Mucosa of stomach (tissue), 1 donor: ENCODE data around the gene TRPM3.

ENCODE experiments used
- H3K27me3 ChIP-seq: one replicate; pipeline ENCODE4 v1.7.0; 2013; ENCODE audit warnings: mild to moderate bottlenecking, low read length; ENCODE audit not compliant: control insufficient read depth, insufficient read depth
- H3K36me3 ChIP-seq: one replicate; pipeline ENCODE4 v1.7.0; 2013; ENCODE audit warnings: low read length; ENCODE audit not compliant: control insufficient read depth, insufficient read depth
- H3K4me1 ChIP-seq: one replicate; pipeline ENCODE4 v1.7.0; 2013; ENCODE audit warnings: mild to moderate bottlenecking, low read length; ENCODE audit not compliant: control insufficient read depth, insufficient read depth
- H3K4me3 ChIP-seq: one replicate; pipeline ENCODE4 v1.7.0; 2013; ENCODE audit warnings: low read length
- H3K9ac ChIP-seq: one replicate; pipeline ENCODE4 v1.7.0; 2013; ENCODE audit warnings: mild to moderate bottlenecking, low read length, moderate library complexity
- H3K9me3 ChIP-seq: one replicate; pipeline ENCODE4 v1.7.0; 2013; ENCODE audit warnings: mild to moderate bottlenecking, low read length, moderate library complexity; ENCODE audit not compliant: control insufficient read depth
- donor health status: Pancreatic carcinoma.

The TRPM3 gene

DNA sequence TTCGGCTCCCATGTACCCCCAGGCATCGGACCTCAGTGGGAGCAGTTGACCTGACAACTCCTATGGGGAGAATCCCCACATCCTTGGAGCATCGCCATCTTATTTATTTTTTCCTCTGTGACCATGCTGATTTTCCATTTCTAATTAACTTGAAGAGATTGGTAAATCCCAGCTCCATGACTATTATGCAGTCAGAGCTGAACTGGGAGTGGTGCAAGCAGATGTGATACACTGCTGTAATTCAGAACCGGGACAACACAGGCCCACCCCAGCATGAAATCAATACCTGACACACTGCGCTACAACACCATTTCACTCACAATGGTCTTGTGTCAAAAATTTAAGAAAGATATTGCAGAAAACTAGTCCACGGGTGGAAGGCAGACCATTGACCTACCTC lies 1.0 kb upstream of the TRPM3 start:
- H3K4me1 ChIP-seq = no peaks in the 10 kb centered on the region
- H3K27me3 ChIP-seq = peaks cover 15% of the 10 kb centered on the region
- H3K36me3 ChIP-seq = no peaks in the 10 kb centered on the region
- H3K9me3 ChIP-seq = no peaks in the 10 kb centered on the region
- no peak overlapping the region for H3K4me3 ChIP-seq
- no peak overlapping the region for H3K9ac ChIP-seq

DNA sequence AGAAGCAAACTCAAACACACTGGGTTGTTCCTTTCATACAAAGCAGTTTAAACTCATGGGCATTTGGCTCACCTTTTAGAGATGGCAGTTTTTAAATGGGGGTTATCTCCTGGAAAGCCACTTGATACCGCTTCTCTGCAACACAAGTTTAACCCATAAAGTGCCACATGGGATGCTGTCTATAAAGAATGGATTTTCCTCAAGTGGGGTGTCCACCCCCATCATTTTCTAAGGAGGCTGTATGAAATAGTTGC lies 528 bp upstream of the TRPM3 start:
- H3K9ac ChIP-seq = no peak overlapping the region
- H3K4me1 ChIP-seq = no peaks in the 10 kb centered on the region
- no peak overlapping the region for H3K4me3 ChIP-seq
- H3K27me3 ChIP-seq = peaks cover 15% of the 10 kb centered on the region
- no peaks in the 10 kb centered on the region for H3K36me3 ChIP-seq
- H3K9me3 ChIP-seq = no peaks in the 10 kb centered on the region

GRCh38 chr9:71120501-71121247 lies 747 bp downstream of the TRPM3 start:
- Histone ChIP-seq H3K4me1 (no peaks in the 10 kb centered on the region), H3K36me3 (no peaks in the 10 kb centered on the region), H3K9ac (no peak overlapping the region), H3K4me3 (no peak overlapping the region), H3K27me3 (peaks cover 15% of the 10 kb centered on the region), H3K9me3 (no peaks in the 10 kb centered on the region)

GRCh38 chr9:71119746-71120145 lies 1.7 kb downstream of the TRPM3 start:
- Histone ChIP-seq H3K36me3 (no peaks in the 10 kb centered on the region), H3K9me3 (no peaks in the 10 kb centered on the region), H3K4me3 (no peak overlapping the region), H3K27me3 (peaks cover 15% of the 10 kb centered on the region), H3K4me1 (no peaks in the 10 kb centered on the region), H3K9ac (no peak overlapping the region)

GRCh38 chr9:71118324-71118723 lies 3.1 kb downstream of the TRPM3 start:
- Histone ChIP-seq H3K4me3 (no peak overlapping the region), H3K9ac (no peak overlapping the region), H3K4me1 (no peaks in the 10 kb centered on the region), H3K36me3 (no peaks in the 10 kb centered on the region), H3K9me3 (no peaks in the 10 kb centered on the region), H3K27me3 (peaks cover 15% of the 10 kb centered on the region)

- no peak overlapping the region for H3K4me3 ChIP-seq
- H3K9ac ChIP-seq = no peak overlapping the region
- no peaks in the 10 kb centered on the region for H3K27me3 ChIP-seq
- no peaks in the 10 kb centered on the region for H3K4me1 ChIP-seq
- no peaks in the 10 kb centered on the region for H3K36me3 ChIP-seq
- H3K9me3 ChIP-seq = no peaks in the 10 kb centered on the region
Observed at GRCh38 chr9:71115448-71115975, 5.9 kb downstream of the TRPM3 start.

DNA sequence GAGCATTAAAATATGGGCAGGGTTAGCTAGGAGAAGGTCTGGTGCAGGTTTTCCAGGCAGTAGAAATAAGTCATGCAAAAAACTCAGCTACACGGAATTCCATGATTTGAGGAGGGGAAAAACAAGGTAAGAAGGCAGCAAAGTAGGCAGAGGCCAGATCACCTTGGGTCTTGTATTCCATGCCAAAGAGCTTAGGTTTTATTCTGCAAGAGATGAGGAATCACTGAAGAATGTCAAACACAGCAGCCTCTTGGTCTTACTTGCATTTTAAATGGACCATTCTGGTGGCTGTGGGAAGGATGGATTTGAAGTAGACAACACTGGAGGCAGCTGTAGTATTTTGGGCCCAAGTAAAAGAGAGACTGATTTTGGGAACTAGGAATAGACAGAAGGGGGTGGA lies 8.6 kb downstream of the TRPM3 start:
- no peak overlapping the region for H3K9ac ChIP-seq
- no peaks in the 10 kb centered on the region for H3K27me3 ChIP-seq
- H3K36me3 ChIP-seq = no peaks in the 10 kb centered on the region
- H3K4me1 ChIP-seq = no peaks in the 10 kb centered on the region
- H3K4me3 ChIP-seq = no peak overlapping the region
- no peaks in the 10 kb centered on the region for H3K9me3 ChIP-seq

DNA sequence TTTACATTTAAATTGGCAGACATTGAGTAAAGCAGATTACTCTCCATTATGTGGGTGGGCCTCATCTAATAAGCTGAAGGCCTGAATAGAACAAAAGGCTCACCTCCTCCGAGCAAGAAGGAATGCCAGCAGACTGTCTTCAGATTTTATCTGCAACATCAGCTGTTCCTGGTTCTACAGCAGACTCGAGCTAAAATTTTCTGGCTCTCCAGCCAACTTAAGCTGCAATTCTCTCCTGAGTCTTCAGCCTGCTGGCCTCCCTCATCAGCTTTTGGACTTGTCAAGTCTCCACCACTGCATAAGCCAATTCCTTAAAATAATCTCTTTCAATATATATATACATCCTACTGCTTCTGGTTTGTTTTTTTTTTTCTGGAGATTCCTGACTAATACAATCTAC lies 12.5 kb downstream of the TRPM3 start:
- Histone ChIP-seq H3K27me3 (no peaks in the 10 kb centered on the region), H3K36me3 (no peaks in the 10 kb centered on the region), H3K4me1 (no peaks in the 10 kb centered on the region), H3K9me3 (no peaks in the 10 kb centered on the region), H3K4me3 (no peak overlapping the region), H3K9ac (no peak overlapping the region)

DNA sequence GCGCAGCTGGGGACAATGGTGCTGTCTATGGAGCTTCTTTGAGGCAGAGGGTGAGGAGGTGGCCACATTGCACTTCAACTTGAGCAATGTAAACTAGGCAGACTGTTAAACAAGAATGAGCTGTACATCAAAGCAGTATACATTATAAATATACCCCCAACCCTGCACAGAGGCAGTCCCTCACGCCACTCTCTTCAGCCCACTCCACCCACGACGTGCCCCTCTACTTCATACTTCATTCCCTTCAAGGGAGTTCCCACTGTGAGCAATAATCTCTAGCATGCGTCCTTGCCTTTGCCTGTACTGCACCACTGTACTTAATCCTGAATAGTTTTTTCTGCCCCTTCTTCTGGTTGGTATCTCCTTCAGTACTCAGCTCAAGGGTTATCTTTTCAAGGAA lies 14.4 kb downstream of the TRPM3 start:
- Histone ChIP-seq H3K9me3 (no peaks in the 10 kb centered on the region), H3K4me1 (no peaks in the 10 kb centered on the region), H3K36me3 (no peaks in the 10 kb centered on the region), H3K9ac (no peak overlapping the region), H3K27me3 (no peaks in the 10 kb centered on the region), H3K4me3 (no peak overlapping the region)

GRCh38 chr9:71105192-71105591 lies 16.2 kb downstream of the TRPM3 start:
- H3K4me1 ChIP-seq = no peaks in the 10 kb centered on the region
- no peak overlapping the region for H3K9ac ChIP-seq
- no peaks in the 10 kb centered on the region for H3K9me3 ChIP-seq
- H3K4me3 ChIP-seq = no peak overlapping the region
- no peaks in the 10 kb centered on the region for H3K27me3 ChIP-seq
- no peaks in the 10 kb centered on the region for H3K36me3 ChIP-seq

DNA sequence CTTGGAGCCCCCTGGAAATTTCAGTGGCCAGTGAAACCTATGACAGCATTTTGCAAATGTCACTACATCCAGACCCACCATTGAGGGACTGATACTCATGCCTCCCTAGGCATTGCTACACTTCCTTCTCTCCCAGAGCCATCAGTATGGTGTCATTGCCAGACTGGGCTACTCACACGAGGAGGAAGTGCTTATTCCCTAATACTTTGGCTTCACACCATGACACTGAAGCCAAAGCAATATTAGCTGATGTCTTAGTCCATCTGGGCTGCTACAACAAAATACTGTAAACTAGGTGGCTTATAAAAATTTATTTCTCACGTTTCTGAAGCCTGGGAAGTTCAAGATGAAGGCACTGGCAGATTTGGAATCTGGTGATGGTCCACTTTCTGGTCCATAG lies 22.6 kb downstream of the TRPM3 start:
- Histone ChIP-seq H3K4me3 (no peak overlapping the region), H3K4me1 (peaks cover 10% of the 10 kb centered on the region), H3K9ac (no peak overlapping the region), H3K9me3 (no peaks in the 10 kb centered on the region), H3K27me3 (no peaks in the 10 kb centered on the region), H3K36me3 (no peaks in the 10 kb centered on the region)

GRCh38 chr9:71097671-71098070 lies 23.8 kb downstream of the TRPM3 start:
- H3K36me3 ChIP-seq = no peaks in the 10 kb centered on the region

More at GRCh38 chr9:71097671-71098070, 23.8 kb downstream of the TRPM3 start:
- H3K9ac ChIP-seq = no peak overlapping the region
- H3K27me3 ChIP-seq = no peaks in the 10 kb centered on the region
- H3K4me1 ChIP-seq = peaks cover 10% of the 10 kb centered on the region
- no peak overlapping the region for H3K4me3 ChIP-seq
- no peaks in the 10 kb centered on the region for H3K9me3 ChIP-seq
